ENCODE measurements around the gene OSBPL3. TPM values are rescaled to one million over a fixed set of nuclear protein-coding genes. Genes with fewer than 3 reads are reported as not detected.

OSBPL3 gene
- total and polyA plus RNA-seq, 11 donors = 1.5 to 14.3 (median 4.9) TPM

- ATAC-seq (peak; percentile 63 to 85 (median 76)), DNase-seq (peak; percentile 41 to 68 (median 51))
- Histone ChIP-seq H3K9me3 (no peaks in the 10 kb centered on the region), H3K4me1 (peaks cover 0 to 38% (median 0%) of the 10 kb centered on the region in 12 donors), H3K27me3 (no peaks in the 10 kb centered on the region), H3K4me3 (no peak overlapping the region), H3K27ac (peak overlapping the region in 2 of 12 donors; percentile 21 to 76), H3K36me3 (no peaks in the 10 kb centered on the region)
- intact Hi-C loops (cut with DNase I) = loop anchor here in 1 of 10 donors (5.0 kb wide), 1 partner anchor 51 kb away; no protein-coding TSS in a partner anchor
- 90 to 97% (median 94%) methylated on average over 2 of the region's 2 CpGs for WGBS, 4 donors
- no peak for TF ChIP-seq CTCF (IDR thresholded peaks at IDR 0.05)
- TF ChIP-seq POLR2A (IDR thresholded peaks at IDR 0.05) = no peak
Observed at GRCh38 chr7:24963218-24963617, 16.8 kb downstream of the OSBPL3 start.

DNA sequence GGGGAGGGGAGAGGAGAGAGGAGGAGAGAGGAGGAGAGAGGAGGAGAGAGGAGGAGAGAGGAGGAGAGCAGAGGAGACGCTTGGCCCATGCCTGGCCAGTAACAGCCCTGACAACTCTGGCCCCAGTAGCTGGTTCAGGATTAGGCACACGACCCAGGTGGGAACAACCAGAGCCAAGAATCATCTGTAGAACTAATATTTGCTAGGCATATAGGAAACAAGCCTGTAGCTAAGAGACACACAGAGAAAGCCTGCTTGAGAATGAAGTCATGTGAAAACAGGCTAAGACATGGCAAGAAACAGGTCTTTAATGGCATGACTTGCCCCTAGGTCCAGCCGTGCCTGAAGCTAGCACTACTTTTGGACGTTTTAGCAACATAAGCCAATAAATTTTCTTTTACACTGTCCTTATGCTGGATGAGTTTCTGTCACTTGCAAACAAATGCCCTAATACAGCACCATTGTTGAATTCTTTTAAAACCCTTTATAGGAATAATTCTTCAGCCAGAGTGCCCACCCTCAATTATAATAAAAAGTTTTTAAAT is 17.5 kb downstream of the OSBPL3 start:
- Histone ChIP-seq H3K9me3 (no peaks in the 10 kb centered on the region), H3K27me3 (no peaks in the 10 kb centered on the region), H3K36me3 (no peaks in the 10 kb centered on the region), H3K4me3 (no peak overlapping the region), H3K4me1 (peaks cover 0 to 38% (median 0%) of the 10 kb centered on the region in 12 donors), H3K27ac (peak overlapping the region in 1 of 12 donors; percentile 76)
- TF ChIP-seq CTCF (IDR thresholded peaks at IDR 0.05) (no peak), POLR2A (IDR thresholded peaks at IDR 0.05) (no peak)
- no peak for ATAC-seq
- no peak for DNase-seq
- intact Hi-C loops (cut with DNase I) = loop anchor here in 1 of 10 donors (5.0 kb wide), 1 partner anchor 50 kb away; no protein-coding TSS in a partner anchor
- WGBS, 4 donors = 80 to 87% (median 86%) methylated on average over 4 of the region's 4 CpGs

GRCh38 chr7:24959735-24960485 is 20.1 kb downstream of the OSBPL3 start:
- ATAC-seq (no peak), DNase-seq (no peak)
- Histone ChIP-seq H3K4me1 (peaks cover 0 to 22% (median 0%) of the 10 kb centered on the region in 12 donors), H3K27me3 (no peaks in the 10 kb centered on the region), H3K4me3 (no peak overlapping the region), H3K9me3 (no peaks in the 10 kb centered on the region), H3K27ac (no peak overlapping the region), H3K36me3 (no peaks in the 10 kb centered on the region)
- 91 to 95% (median 94%) methylated on average over 6 of the region's 6 CpGs for WGBS, 4 donors
- no peak for TF ChIP-seq POLR2A (IDR thresholded peaks at IDR 0.05)
- intact Hi-C loops (cut with DNase I) = loop anchor here in 1 of 10 donors (5.0 kb wide), 1 partner anchor 48 kb away; no protein-coding TSS in a partner anchor

GRCh38 chr7:24958399-24958798 is 21.6 kb downstream of the OSBPL3 start:
- no peak for ATAC-seq
- intact Hi-C loops (cut with DNase I) = no loop called here
- Histone ChIP-seq H3K9me3 (no peaks in the 10 kb centered on the region), H3K4me1 (peaks cover 0 to 10% (median 0%) of the 10 kb centered on the region in 12 donors), H3K27ac (no peak overlapping the region), H3K36me3 (no peaks in the 10 kb centered on the region), H3K4me3 (no peak overlapping the region), H3K27me3 (no peaks in the 10 kb centered on the region)
- TF ChIP-seq CTCF (IDR thresholded peaks at IDR 0.05) = no peak
- TF ChIP-seq POLR2A (IDR thresholded peaks at IDR 0.05) = no peak
- DNase-seq = no peak

All from heart left ventricle (tissue), 16 donors.